Osteocyte (in vitro differentiated cells): ENCODE measurements around the gene CHCHD3. TPM values are rescaled to one million over a fixed set of nuclear protein-coding genes. Genes with fewer than 3 reads are reported as not detected.

Experiments
- DNase-seq: peaks from one replicate; pipeline ENCODE4 v3.0.0; 2021; ENCODE audit warnings: mixed read lengths; ENCODE audit not compliant: unreplicated experiment; ENCODE audit errors: extremely low spot score
- H3K27ac Mint-ChIP-seq: one replicate; pipeline ENCODE4 v1.8.0; 2021; ENCODE audit warnings: mild to moderate bottlenecking, mixed read lengths; ENCODE audit not compliant: unreplicated experiment
- H3K27me3 Mint-ChIP-seq: one replicate; pipeline ENCODE4 v1.8.0; 2021; ENCODE audit warnings: mixed read lengths; ENCODE audit not compliant: unreplicated experiment
- H3K36me3 Mint-ChIP-seq: one replicate; pipeline ENCODE4 v1.8.0; 2021; ENCODE audit warnings: mixed read lengths; ENCODE audit not compliant: unreplicated experiment
- H3K4me1 Mint-ChIP-seq: one replicate; pipeline ENCODE4 v1.8.0; 2021; ENCODE audit warnings: mixed read lengths; ENCODE audit not compliant: unreplicated experiment
- H3K4me3 Mint-ChIP-seq: one replicate; pipeline ENCODE4 v1.8.0; 2021; ENCODE audit warnings: mild to moderate bottlenecking, moderate library complexity, mixed read lengths; ENCODE audit not compliant: unreplicated experiment
- H3K9me3 Mint-ChIP-seq: one replicate; pipeline ENCODE4 v1.8.0; 2021; ENCODE audit warnings: mixed read lengths; ENCODE audit not compliant: unreplicated experiment
- CTCF ChIP-seq: fragments of 200-600 bp; sonication (generic); IDR thresholded peaks from 2 replicates; pipeline ENCODE4 v1.5.0; 2021; ENCODE audit warnings: antibody characterized with exemption, mild to moderate bottlenecking, moderate library complexity
- total RNA-seq: library from RNA; stranded (reverse); gene quantifications from 2 replicates; pipeline ENCODE4 v1.2.1, GENCODE V29; 2021

Gene CHCHD3
- total RNA-seq, 1 donor from 2014 or later = 47.4 TPM

- no peak for TF ChIP-seq CTCF
- Mint-ChIP-seq H3K4me3 (no peak overlapping the region), H3K36me3 (no peaks in the 10 kb centered on the region), H3K4me1 (no peaks in the 10 kb centered on the region), H3K27me3 (peaks cover 60% of the 10 kb centered on the region), H3K9me3 (peaks cover 14% of the 10 kb centered on the region), H3K27ac (no peak overlapping the region)
- DNase-seq = no peak
Observed at GRCh38 chr7:133112976-133113375, 31.1 kb upstream of the CHCHD3 start.

DNA sequence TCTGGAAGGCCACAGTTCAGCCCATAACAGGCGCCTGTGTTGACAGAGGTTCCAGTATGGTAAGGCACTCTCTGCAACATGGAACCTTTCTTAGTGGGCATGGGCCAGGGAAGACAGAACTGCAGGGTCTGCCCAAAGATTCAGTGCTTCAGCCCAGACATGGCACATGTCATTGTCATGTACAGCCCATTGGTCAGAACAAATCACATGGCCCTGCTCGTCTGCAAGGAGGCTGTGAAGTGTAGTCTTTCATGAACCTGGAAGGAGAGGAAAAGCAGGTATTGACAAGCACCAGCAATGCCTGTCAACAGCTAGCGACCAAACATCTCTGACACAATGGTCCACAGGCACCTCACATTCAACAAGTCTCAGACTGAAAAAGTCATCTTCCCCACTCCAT, 30.4 kb upstream of the CHCHD3 start:
- H3K9me3 Mint-ChIP-seq = peaks cover 16% of the 10 kb centered on the region
- no peak for DNase-seq
- H3K27me3 Mint-ChIP-seq = peaks cover 59% of the 10 kb centered on the region
- H3K27ac Mint-ChIP-seq = no peak overlapping the region
- no peaks in the 10 kb centered on the region for H3K36me3 Mint-ChIP-seq
- no peaks in the 10 kb centered on the region for H3K4me1 Mint-ChIP-seq
- H3K4me3 Mint-ChIP-seq = no peak overlapping the region
- no peak for TF ChIP-seq CTCF

DNA sequence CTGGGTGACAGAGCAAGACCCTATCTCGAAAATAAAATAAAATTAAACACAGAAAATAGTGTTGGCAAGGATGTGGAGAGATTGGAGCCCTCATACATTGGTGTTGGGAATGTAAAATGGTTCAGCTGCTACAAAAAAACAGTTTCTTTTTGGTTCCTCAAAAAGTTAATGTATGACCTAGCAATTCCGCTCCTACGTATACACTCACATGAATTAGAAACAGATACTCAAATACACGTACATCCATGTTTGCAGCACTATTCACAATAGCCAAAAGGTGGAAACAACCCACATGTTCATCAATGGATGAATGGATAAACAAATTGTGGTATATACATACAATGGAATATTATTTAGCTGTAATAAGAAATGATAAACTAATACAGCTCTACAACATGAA, 28.4 kb upstream of the CHCHD3 start:
- Mint-ChIP-seq H3K27ac (no peak overlapping the region), H3K4me3 (no peak overlapping the region), H3K9me3 (peaks cover 16% of the 10 kb centered on the region), H3K36me3 (no peaks in the 10 kb centered on the region), H3K4me1 (no peaks in the 10 kb centered on the region), H3K27me3 (peaks cover 47% of the 10 kb centered on the region)
- DNase-seq = no peak
- TF ChIP-seq CTCF = no peak

DNA sequence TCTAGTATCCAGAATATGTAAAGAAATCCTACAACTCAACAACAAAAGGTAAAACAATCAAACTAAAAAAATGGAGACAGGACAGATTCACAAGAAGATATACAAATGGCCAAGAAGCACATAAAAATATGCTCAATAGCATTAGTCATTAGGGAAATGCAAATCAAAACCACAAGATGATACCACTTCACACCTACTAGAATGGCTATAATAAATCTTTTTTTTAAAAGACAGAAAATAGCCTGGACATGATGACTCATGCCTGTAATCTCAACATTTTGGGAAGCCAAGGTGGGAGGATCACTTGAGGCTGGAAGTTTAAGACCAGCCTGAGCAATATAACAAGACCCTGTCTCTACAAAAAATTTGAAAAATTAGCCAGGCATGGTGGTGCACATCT, 27.9 kb upstream of the CHCHD3 start:
- no peak overlapping the region for H3K27ac Mint-ChIP-seq
- no peak overlapping the region for H3K4me3 Mint-ChIP-seq
- no peaks in the 10 kb centered on the region for H3K36me3 Mint-ChIP-seq
- H3K4me1 Mint-ChIP-seq = no peaks in the 10 kb centered on the region
- no peak for TF ChIP-seq CTCF
- no peak for DNase-seq
- peaks cover 16% of the 10 kb centered on the region for H3K9me3 Mint-ChIP-seq
- H3K27me3 Mint-ChIP-seq = peaks cover 42% of the 10 kb centered on the region

DNA sequence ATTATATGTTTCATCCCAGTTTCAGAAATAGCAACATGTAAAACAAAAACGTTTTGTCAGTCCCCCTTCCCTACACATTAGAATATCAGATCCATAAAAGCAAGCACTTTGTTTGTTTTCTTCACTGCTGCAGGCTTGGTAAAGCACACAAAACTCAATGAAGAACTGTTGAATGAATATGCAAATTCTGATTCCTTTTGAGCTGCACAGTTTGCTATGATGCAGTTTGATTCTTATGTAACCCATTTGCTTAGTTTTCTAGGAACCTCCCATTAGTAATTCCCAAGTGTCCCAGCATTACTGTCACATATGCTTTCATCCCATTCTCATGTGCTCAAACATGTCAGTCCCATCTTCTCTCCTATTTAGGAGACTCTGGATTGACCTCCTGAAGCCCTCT, 26.1 kb upstream of the CHCHD3 start:
- Mint-ChIP-seq H3K27ac (no peak overlapping the region), H3K9me3 (peaks cover 16% of the 10 kb centered on the region), H3K27me3 (peaks cover 27% of the 10 kb centered on the region), H3K4me3 (no peak overlapping the region), H3K4me1 (no peaks in the 10 kb centered on the region), H3K36me3 (no peaks in the 10 kb centered on the region)
- DNase-seq = no peak
- no peak for TF ChIP-seq CTCF
